K562 treated with DMSO at 1 percent for 4 hours (cell line): ENCODE results near the gene RPS25. TPM values are rescaled to one million over a fixed set of nuclear protein-coding genes. Genes with fewer than 3 reads are reported as not detected.

Experiments
- total RNA-seq: library from RNA; unstranded; fragments of 300-600 nt; gene quantifications from 2 replicates; pipeline ENCODE4 v1.2.3, GENCODE V29; 2022; ENCODE audit not compliant: insufficient read depth

Gene RPS25
- 1,661 and 1,791 TPM in 2 replicates for total RNA-seq

DNA sequence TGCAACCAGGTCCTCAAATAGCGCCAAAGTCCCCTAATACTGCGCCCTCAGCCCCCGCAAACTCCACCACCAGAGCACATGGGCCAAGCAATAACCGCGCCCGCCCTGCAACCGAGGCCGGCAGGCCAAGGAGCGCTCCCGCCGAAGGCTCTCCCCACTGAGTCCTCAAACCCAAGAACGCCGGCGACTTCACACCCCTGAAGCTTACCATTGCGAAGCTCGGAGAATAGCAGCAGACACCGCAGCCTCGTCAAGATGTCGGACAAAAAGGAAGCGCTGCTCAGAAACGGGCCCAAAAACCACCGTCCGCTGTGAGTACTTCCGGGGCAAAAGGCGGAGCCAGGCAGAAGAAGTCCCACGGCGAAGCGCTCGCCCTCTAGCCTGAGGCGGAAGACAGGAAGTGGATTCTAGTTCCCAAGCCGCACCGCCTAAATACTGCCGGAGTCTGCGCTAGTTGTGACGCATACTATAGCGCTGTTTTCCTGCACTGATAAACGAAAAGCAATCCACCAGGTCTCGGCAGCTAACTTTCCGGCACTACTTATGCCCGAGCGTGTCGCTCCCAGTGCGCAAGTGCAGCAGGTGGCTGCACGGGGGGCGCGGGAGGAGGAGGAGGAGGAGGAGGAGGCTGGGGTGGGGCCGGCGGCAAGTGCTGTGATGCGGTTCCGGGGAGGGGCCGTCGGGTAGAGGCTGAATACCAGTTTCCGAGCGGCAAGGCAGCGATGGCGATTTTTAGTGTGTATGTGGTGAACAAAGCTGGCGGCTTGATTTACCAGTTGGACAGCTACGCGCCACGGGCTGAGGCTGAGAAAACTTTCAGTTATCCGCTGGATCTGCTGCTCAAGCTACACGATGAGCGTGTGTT, at the start of gene RPS25, which contains the start of gene TRAPPC4:
Gene RPS25 (minus strand): TSS at position 270 of the 865 bp plus-strand sequence. CDS start 59 bp downstream, at position 211.
Gene TRAPPC4 (plus strand): TSS at position 693 of the 865 bp plus-strand sequence. CDS start 30 bp downstream, at position 723.

DNA sequence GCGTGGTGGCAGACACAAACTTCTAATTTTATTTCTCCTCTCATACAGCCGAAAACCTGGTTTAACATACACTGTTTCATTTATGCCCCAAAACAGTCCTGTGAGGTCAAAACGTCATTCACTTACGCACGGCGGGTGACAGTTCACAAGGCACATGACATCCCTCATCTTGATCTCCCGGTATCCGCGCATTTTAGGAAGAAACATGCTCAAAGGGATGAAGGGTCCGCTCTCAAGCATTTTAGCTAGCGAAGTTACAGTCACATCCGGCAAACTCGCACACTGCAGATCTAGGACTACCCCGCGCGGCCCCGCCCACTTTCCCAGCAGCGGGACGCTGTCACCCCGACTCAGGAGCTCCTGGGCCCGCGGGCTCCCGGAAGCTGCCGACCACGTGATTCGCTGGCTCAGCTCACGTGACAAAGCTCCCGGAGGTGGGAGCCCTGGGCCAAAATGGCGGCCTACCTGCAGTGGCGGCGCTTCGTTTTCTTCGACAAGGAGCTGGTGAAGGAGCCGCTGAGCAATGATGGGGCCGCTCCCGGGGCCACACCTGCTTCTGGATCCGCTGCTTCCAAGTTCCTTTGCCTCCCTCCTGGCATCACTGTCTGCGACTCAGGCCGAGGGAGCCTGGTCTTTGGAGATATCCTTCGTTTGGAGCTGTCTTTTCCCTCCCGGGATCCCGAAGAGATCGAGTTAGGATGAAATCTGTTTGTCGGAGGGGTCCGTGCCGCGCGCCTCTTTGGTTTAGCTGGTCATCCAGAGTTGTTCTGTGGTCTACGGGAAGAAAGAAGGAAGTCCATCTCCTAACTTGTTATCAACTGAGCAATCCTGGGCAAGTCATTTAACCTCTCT, 49.5 kb upstream of the RPS25 start, which contains the start of gene VPS11:
Gene VPS11 (plus strand): TSS at position 448 of the 852 bp plus-strand sequence. CDS start 6 bp downstream, at position 454.

DNA sequence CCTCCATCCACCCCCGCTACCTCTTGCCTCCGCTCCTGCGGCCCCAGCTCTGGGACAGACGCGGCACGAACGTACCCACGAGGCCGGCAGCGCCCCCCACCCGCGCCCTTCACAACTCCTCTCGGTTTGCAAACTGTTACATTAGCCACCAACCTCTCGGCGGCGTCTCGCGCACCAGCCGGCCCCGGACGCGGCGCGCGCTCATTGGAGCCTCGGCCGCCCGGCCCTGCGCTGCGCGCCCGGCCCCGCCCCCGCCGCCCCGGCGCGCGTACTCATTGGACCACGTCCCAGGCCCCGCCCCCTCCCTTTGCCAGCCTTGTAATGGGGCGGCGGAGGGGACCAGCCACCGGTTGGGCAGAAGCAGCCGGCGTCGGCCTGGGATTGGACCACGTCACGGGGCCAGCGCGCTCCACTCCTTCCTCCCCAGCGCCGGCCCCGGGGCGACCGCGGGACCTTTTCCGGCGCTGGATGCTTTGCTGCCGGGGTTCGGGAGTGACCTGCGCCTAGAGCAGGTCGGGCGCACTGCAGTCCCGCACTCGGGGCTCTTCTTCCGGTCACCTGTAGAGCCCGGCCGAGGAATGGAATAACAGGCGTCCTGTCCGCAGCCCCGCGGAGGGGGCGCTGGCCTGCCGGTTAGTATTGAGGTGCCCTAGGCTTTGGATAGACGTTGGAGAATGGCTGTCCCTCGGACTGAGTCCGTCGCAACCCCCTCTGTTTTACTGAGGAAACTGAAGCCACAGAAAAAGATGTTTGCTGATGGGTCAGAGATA, 39.0 kb upstream of the RPS25 start, which contains the start of gene HYOU1:
Gene HYOU1 (minus strand): TSS at position 206 of the 770 bp plus-strand sequence. CDS start 1,045 bp downstream, outside the sequence.

DNA sequence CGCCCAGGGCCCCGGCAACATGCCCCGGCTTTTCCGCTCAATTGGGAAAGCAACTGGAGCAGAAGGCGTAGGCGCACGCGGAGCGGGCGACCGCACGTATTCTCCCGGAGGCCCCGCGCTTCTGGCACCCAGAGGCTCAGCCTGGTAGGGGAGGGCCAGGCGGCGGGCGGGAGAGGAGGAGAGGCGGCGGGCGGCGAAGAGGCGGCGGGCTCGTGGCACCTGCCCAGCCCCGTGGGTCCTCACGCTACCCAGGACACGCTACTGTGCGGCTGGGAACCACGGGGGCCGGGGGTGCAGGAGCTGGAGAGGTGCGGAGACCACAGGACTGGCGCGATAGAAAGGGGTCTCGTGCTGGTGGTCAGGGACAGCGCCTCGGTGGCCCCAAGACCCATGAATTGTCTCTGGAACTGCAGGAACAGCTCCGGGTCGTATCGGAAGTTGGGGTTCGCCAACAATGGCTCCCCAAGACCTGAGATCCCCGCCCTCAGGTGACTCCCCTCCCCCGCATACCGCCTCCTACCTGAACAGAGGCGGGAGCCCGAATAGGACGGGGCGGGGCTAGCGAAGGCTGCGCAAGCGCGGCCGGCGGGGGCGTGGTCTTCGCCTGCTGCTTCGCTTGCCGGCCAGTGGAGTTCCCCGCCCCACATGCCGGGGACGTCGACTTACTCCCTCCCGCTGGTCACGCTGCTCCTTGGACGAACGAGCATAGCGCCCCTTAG, 12.3 kb upstream of the RPS25 start, which contains the start of gene SLC37A4:
Gene SLC37A4 (minus strand): TSS at position 549 of the 719 bp plus-strand sequence.

DNA sequence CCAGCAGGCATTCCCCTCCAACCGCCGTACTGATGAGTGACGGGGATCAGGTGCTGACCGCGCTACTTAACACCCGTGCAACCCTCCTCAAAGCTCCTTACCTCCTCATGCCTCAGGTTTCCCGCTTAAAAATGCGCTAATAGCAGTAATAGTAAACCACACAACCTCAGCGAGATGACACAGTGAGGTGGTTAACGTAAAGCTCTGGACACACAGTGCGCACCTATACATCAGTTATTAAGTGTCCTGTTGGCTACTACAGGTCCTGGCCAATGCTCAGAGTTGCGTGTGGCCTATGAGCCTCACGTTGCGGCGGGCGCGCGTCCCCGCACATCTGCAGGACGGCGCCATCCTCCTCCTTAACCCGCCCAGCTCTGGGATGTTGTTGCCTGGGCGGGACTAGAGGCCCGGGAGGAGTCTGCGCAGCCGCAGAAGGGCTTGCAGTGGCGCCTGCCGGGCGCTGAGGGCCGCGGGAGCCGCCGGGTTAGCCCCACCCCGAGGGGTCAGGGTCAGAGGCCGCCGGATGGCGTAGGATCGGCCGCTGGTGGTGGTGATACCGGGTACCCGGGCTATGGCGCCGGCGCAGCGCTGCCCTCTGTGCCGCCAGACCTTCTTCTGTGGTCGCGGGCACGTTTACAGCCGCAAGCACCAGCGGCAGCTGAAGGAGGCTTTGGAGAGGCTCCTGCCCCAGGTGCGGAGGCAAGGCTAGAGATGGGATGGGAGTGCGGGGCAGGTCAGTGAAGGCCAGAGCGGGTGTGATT, 20.3 kb downstream of the RPS25 start, which contains the start of gene CENATAC:
Gene CENATAC (plus strand): TSS at position 512 of the 761 bp plus-strand sequence. CDS start 60 bp downstream, at position 572.

DNA sequence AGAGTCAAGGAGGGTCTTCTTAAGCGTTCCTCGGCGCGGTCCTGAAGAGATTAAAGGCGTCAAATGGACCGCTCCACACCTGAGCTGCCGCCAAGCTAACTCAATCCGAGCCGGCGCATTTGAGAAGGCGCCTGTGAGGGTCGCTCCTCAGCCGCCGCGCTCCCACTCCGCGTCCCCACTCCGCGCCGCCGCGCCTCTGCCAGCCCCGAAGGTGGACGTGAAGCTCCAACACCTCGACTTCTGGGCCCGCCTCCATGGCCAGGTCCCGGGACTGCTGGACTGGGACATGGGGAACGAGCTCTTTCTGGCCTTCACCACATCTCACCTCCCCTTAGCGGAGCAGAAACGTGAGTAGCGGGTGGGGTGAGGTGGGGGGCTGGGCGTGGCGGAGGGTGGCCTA, 46.5 kb downstream of the RPS25 start, which contains the start of gene FOXR1:
Gene FOXR1 (plus strand): TSS at position 116 of the 400 bp plus-strand sequence. CDS start 171 bp downstream, at position 287.

Other genes with a start within 250 kb of the RPS25 start
- gene DDX6, start 227.2 kb downstream of the RPS25 start, total RNA-seq = 14.2 and 22.0 TPM in 2 replicates
- gene CXCR5, start 134.5 kb downstream of the RPS25 start, total RNA-seq = not detected in 2 replicates
- 8.3 and 14.2 TPM in 2 replicates for gene BCL9L, start 92.4 kb downstream of the RPS25 start, total RNA-seq
- gene UPK2, start 62.0 kb downstream of the RPS25 start, total RNA-seq = not detected in 2 replicates
- not detected in 2 replicates for gene FOXR1, start 46.6 kb downstream of the RPS25 start, total RNA-seq
- gene CENATAC, start 20.2 kb downstream of the RPS25 start, total RNA-seq = 11.8 and 12.3 TPM in 2 replicates
- gene TRAPPC4, start 423 bp upstream of the RPS25 start, total RNA-seq = 131 and 148 TPM in 2 replicates
- 36.3 and 44.7 TPM in 2 replicates for gene SLC37A4, start 12.5 kb upstream of the RPS25 start, total RNA-seq
- 202 and 231 TPM in 2 replicates for gene HYOU1, start 38.9 kb upstream of the RPS25 start, total RNA-seq
- gene VPS11, start 49.5 kb upstream of the RPS25 start, total RNA-seq = 31.8 and 39.9 TPM in 2 replicates
- gene HMBS, start 66.5 kb upstream of the RPS25 start, total RNA-seq = 107 and 137 TPM in 2 replicates
- 41.8 and 50.8 TPM in 2 replicates for gene DPAGT1, start 83.5 kb upstream of the RPS25 start, total RNA-seq
- 27.8 and 33.7 TPM in 2 replicates for gene C2CD2L, start 89.0 kb upstream of the RPS25 start, total RNA-seq
- gene HINFP, start 103.2 kb upstream of the RPS25 start, total RNA-seq = 28.5 and 31.2 TPM in 2 replicates
- gene ABCG4, start 130.7 kb upstream of the RPS25 start, total RNA-seq = 0.17 TPM in 1 of 2 replicates, not detected in the other
- gene NLRX1, start 150.4 kb upstream of the RPS25 start, total RNA-seq = 1.6 and 2.0 TPM in 2 replicates
- not detected in 2 replicates for gene NHERF4, start 167.1 kb upstream of the RPS25 start, total RNA-seq
- gene CBL, start 188.0 kb upstream of the RPS25 start, total RNA-seq = 11.8 and 12.7 TPM in 2 replicates